Activated T-cell treated with anti-CD3 and anti-CD28 coated beads, Interleukin-2, amount 50 U/mL, for 48 hours (primary cell): ENCODE data around the gene CXXC5.
"Not testable (repeated sequence)": the region's sequence is repeated elsewhere in the genome, so short reads cannot be mapped to it uniquely, and the experiment has no call there.

Experiments
- DNase-seq, 2 experiments: peaks; one replicate each; pipeline ENCODE4 v3.0.0-alpha.2; 2020

The CXXC5 gene

DNA sequence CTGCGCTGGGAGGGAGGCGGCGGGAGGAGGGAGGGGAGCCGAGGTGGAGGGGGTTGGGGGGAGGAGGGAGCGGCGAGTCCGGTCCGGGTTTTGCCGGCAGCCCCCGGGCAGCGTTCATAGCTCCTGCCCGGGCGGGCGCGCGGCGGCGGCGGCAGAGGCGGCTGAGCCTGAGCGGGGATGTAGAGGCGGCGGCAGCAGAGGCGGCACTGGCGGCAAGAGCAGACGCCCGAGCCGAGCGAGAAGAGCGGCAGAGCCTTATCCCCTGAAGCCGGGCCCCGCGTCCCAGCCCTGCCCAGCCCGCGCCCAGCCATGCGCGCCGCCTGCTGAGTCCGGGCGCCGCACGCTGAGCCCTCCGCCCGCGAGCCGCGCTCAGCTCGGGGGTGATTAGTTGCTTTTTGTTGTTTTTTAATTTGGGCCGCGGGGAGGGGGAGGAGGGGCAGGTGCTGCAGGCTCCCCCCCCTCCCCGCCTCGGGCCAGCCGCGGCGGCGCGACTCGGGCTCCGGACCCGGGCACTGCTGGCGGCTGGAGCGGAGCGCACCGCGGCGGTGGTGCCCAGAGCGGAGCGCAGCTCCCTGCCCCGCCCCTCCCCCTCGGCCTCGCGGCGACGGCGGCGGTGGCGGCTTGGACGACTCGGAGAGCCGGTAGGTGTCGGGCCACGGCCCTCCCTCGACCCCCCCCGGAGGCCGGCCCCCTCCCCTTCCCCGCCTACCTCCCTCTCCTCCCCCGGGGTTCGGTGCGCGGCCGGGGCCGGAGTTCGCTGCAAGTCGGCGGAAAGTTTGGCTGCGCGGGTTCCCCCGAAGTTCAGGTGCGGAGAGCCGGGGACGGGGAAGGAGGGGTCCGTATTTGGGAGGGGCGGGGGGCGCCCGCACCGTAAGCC, at the start of gene CXXC5:
Gene CXXC5, plus strand, starts transcription at position 145 of the 877 bp plus-strand sequence. CDS start 32,175 bp downstream, outside the sequence.
- DNase-seq = peak; percentile 55 to 71

DNA sequence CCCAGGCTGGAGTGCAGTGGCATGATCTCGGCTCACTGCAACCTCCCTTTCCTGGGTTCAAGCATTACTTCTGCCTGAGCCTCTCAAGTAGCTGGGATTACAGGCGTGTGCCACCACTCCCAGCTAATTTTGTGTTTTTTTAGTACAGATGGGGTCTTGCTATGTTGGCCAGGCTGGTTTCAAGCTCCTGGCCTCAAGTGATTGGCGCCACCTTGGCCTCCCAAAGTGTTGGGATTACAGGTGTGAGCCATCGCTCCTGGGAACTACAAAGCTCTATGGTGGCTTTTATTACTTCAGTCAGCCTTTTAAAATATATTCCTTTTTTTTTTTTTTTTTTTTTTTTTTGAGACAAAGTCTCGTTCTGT, 49.6 kb upstream of the CXXC5 start:
- DNase-seq = not testable (repeated sequence)

DNA sequence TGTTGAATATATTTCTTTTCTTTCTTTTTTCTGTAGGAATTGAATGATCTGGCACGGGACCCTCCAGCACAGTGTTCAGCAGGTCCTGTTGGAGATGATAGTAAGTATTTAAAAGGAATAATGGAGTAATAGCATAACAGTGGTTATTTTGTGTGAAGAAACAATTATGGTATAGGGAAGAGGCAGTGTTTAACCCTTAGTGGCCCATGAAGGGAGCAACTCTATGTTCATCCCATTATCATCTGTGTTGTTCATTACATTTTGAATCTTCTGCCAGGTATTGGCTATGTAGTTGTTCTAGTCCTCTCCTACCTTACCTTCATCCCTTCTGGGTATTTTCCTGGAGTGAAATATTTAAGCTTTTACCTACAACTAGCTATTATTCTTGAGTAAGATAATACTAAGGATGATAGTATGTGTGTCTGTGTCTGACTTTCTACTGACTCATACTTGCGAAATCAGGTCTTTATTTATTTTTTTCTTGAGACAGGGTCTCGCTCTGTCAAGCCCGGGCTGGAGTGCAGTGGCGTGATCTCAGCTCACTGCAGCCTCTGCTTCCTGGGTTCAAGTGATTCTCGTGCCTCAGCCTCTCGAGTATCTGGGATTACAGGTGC, 47.7 kb upstream of the CXXC5 start:
- no peak for DNase-seq

GRCh38 chr5:139601429-139601828, 46.7 kb upstream of the CXXC5 start:
- DNase-seq = no peak

DNA sequence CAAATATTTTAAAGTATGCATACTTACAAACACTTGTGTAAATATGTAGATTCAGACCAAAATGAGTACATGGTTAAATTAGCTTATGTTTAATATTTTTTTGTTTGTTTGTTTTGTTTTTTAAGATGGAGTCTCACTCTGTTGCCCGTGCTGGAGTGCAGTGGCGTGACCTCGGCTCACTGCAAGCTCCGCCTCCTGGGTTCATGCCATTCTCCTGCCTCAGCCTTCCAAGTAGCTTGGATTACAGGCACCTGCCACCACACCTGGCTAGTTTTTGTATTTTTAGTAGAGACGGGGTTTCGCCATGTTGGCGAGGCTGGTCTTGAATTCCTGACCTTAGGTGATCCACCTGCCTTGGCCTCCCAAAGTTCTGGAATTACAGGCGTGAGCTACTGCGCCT, 46.2 kb upstream of the CXXC5 start:
- not testable (repeated sequence) for DNase-seq

- no peak for DNase-seq
Measured at GRCh38 chr5:139605887-139606286, 42.3 kb upstream of the CXXC5 start.

DNA sequence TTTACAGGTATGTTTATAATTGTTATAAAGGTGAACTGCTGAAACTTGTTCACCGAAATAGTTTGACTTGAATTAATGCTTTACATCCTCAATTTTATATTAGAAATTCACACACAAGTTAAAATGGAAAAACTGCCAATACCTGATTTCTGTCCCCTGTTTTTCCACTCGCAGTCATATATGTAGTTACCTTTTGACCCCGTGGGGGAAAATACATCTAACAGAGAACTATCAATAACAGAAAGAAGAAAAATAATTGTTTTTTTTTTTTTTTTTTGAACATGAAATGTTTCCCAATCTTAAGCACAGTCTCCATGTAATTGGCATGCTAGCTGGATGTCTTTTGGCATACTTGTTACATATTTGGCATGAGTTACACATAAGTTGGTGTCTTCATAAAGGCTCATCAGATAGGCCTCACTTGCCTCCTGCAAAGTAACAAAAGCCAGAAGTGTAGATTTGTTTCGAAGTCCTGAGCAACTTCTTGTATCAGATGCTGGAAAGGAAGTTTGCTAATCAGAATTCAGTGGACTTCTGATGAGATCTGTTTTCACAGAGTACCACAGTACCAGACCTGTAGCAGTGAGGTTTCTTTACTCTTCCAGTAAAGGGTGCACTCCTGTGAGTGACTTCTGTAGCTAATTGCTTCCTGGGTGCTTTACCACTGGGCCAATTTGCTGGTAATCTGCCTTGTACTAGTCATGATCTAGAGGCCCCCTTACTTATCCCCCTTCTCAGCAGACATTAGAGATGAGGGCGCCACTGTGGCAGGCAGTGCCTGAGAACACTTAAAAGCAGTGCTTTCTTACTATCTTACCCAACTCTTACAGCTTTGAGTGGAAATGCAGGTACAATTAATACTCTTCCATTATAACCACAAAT, 36.2 kb upstream of the CXXC5 start:
- no peak for DNase-seq

- DNase-seq = no peak
Measured at GRCh38 chr5:139619861-139620260, 28.3 kb upstream of the CXXC5 start.

DNA sequence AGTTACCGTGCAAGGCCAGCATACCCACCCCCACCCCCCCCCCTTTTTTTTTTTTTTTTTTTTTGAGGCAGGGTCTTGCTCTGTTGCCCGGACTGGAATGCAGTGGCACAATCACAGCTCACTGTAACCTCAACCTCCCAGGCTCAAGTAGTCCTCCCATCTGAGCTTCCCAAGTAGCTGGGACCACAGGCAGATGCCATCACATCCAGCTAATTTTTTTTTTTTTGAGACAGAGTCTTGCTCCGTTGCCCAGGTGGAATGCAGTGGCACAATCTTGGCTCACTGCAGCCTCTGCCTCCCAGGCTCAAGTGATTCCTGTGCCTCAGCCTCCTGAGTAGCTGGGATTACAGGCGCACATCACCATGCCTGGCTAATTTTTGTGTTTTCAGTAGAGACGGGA, 22.8 kb upstream of the CXXC5 start:
- DNase-seq = not testable (repeated sequence)

GRCh38 chr5:139630855-139631254, 17.3 kb upstream of the CXXC5 start:
- DNase-seq = no peak

- DNase-seq = no peak
Measured at GRCh38 chr5:139631520-139632165, 16.5 kb upstream of the CXXC5 start.

DNA sequence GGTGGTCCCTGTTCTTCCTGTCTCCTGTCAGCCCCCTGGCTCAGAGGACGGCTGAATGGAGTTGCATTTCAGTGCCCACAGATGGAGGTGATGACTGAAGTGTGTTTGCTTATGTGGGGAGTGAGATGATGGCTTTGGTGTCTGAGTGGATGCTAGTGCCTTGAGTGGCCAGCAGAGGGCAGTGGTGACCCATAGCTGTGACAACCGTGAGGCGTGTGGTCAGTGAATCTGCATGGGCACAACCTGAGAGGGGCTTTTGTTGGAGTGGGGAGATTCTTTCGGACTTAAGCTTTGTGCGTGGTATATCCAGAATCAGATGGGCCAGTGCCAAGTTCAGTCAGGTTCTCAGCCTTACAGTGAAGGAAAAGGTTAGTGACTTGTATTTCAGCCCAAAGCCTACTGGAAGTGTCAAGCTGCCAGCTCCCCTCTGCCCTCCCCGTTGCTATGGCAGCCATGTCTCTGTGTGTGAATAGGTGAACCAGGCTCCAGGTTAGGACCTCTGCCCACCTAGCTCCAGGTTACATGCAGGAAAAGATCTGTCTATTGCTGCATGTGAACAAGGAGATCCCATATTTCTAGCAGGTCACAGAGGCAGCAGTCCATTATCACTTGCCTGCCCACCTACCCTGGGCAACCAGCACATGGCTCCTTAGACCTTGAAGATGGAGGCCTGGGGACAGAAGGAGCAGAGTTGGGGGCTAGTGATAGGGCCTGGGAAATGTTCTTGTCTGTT, 14.7 kb upstream of the CXXC5 start:
- peak; percentile 69 to 77 for DNase-seq

GRCh38 chr5:139634028-139634325, 14.2 kb upstream of the CXXC5 start:
- DNase-seq = no peak

- no peak for DNase-seq
Measured at GRCh38 chr5:139634541-139634940, 13.6 kb upstream of the CXXC5 start.

GRCh38 chr5:139635191-139635590, 13.0 kb upstream of the CXXC5 start:
- no peak for DNase-seq

DNA sequence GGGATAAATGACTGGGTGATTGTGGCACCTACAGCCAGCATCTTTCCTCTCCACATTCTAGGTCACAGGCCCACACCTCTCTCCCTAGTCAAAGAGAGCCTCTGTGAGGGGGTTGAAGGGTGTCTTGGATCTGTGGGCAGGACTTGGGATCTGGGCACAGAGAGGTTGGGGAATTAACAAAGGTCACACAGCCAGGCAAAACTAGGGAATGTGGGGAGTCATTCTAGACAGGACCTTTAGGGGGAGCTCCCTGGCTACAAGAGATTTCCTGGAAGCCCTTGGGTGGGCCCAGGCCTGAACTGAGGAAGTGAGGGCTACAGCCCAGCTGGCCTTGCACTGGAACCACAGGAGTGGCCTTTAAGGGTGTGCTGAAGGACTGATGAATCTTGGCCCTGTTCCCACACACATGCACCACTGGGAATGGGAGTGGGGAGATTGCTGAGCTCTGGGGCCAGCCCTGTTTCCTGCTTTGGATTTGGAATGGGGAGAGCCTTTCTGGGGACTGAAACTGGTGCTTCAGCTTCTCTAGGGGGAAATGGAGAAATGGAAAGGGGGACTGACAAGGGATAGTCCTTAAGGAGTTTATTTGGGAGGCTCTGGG, 12.4 kb upstream of the CXXC5 start:
- peak; percentile 31 for DNase-seq

GRCh38 chr5:139636207-139636792, 11.8 kb upstream of the CXXC5 start:
- DNase-seq = peak; percentile 67 to 73

- DNase-seq = peak; percentile 62
Measured at GRCh38 chr5:139636975-139637408, 11.2 kb upstream of the CXXC5 start.

DNA sequence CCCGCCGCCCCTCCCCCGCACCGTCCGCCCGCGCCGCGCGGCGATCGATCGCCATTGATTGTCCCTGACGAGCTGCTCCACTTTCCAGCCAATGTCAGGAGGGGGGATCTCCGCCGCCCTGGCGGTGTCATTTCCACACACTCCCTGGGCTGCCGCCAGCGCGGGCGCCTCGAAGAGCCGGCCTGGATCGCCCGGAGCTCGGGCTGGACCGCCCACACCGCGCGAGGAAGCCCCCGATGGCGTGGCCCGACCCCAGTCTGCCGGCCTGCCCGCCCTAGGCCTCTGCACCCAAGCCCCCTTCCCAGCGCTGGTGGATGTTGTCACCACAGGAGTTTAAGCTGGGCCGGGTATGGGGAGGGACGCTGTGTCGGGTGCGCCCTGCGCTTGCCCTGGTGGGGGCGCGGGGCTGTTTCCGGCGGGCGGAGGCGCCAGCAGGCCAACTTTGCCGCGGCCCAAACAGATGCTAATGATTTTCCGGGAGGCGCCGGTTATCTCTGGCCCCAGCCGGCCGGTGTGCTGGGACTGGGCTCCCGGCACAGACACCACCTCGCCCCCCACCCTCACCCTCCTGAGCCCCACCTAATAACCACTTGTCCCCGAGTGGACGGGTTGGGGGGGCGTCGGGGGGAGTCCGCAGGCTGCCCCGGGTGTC, 10.6 kb upstream of the CXXC5 start:
- DNase-seq = peak; percentile 57 to 68

GRCh38 chr5:139638090-139638735, 9.9 kb upstream of the CXXC5 start:
- peak; percentile 18 to 34 for DNase-seq
